Measurements from ENCODE around the gene BCAR3.
A peak's percentile ranks its signal among the peaks of the same experiment; 100 is the strongest.

BCAR3 gene

DNA sequence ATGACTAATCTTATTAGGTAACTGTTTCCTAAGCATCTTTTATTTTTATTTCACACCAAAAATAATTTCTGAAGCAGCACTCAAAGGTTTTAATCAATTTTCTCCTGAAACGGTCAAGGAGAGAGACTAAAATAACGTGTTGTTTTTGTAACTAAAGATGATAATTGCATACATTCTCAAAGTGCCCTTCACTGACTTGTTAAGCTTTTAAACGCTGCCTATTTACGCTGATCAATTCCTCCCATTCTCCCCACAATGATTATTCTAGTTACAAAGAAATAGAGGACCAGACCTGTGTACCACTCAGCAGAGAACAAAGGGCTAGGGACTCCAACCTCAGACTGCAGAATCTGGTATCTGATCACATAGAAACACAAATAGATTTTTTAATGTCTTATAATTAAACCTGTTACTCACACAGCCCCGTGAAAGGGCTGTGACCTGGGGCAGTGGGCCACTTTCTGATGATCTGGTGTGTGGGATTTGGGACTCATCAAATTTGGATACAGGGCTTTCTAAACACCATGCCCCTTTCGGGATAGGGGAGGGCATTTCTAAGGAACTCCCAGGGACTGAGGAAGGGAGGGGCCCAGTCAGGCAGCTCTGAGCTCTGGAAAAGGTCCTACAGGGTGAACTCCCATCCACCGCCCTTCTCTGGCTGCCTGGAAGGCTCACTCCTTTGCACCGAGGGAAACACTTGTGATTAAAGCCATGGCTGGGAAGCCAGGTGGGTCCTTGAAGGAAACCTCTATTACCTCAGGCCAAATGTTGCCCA, 65.2 kb downstream of the BCAR3 start:
- DNase-seq (ENCODE audit: low read depth, low spot score) = no peak
- TF ChIP-seq CTCF (IDR thresholded peaks at IDR 0.05; ENCODE audit: low read depth, low read length) = no peak
- H3K4me3 ChIP-seq (ENCODE audit: low read depth, low read length) = no peak overlapping the region
- in situ Hi-C loops (cut with HindIII; ENCODE audit: low sequenced_read_pairs) = no loop called here

GRCh38 chr1:93615582-93616150, 66.0 kb downstream of the BCAR3 start:
- TF ChIP-seq CTCF (IDR thresholded peaks at IDR 0.05; ENCODE audit: low read depth, low read length) = no peak
- in situ Hi-C loops (cut with HindIII; ENCODE audit: low sequenced_read_pairs) = no loop called here
- peak; percentile 77 for DNase-seq (ENCODE audit: low read depth, low spot score)
- H3K4me3 ChIP-seq (ENCODE audit: low read depth, low read length) = no peak overlapping the region

GRCh38 chr1:93614986-93615581, 66.6 kb downstream of the BCAR3 start:
- in situ Hi-C loops (cut with HindIII; ENCODE audit: low sequenced_read_pairs) = no loop called here
- peak; percentile 56 for DNase-seq (ENCODE audit: low read depth, low spot score)
- no peak for TF ChIP-seq CTCF (IDR thresholded peaks at IDR 0.05; ENCODE audit: low read depth, low read length)
- H3K4me3 ChIP-seq (ENCODE audit: low read depth, low read length) = no peak overlapping the region

- no peak for TF ChIP-seq CTCF (IDR thresholded peaks at IDR 0.05; ENCODE audit: low read depth, low read length)
- no peak overlapping the region for H3K4me3 ChIP-seq (ENCODE audit: low read depth, low read length)
- in situ Hi-C loops (cut with HindIII; ENCODE audit: low sequenced_read_pairs) = no loop called here
- DNase-seq (ENCODE audit: low read depth, low spot score) = no peak
Measured at GRCh38 chr1:93614541-93614940, 67.1 kb downstream of the BCAR3 start.

GRCh38 chr1:93613898-93614297, 67.7 kb downstream of the BCAR3 start:
- peak overlapping the region; percentile 6 for H3K4me3 ChIP-seq (ENCODE audit: low read depth, low read length)
- in situ Hi-C loops (cut with HindIII; ENCODE audit: low sequenced_read_pairs) = no loop called here
- no peak for DNase-seq (ENCODE audit: low read depth, low spot score)
- TF ChIP-seq CTCF (IDR thresholded peaks at IDR 0.05; ENCODE audit: low read depth, low read length) = no peak

- TF ChIP-seq CTCF (IDR thresholded peaks at IDR 0.05; ENCODE audit: low read depth, low read length) = no peak
- DNase-seq (ENCODE audit: low read depth, low spot score) = no peak
- H3K4me3 ChIP-seq (ENCODE audit: low read depth, low read length) = no peak overlapping the region
- in situ Hi-C loops (cut with HindIII; ENCODE audit: low sequenced_read_pairs) = no loop called here
Measured at GRCh38 chr1:93612510-93612909, 69.1 kb downstream of the BCAR3 start.
